Endodermal cell (in vitro differentiated cells): ENCODE results near the gene HSD3B1. TPM values are rescaled to one million over a fixed set of nuclear protein-coding genes. Genes with fewer than 3 reads are reported as not detected.
A peak's percentile ranks its signal among the peaks of the same experiment; 100 is the strongest.

Experiments
- DNase-seq: peaks from one replicate; pipeline ENCODE4 v3.0.0-alpha.2; 2017
- H3K27ac ChIP-seq: 2 replicates; pipeline ENCODE4 v1.5.1; 2013; ENCODE audit warnings: mild to moderate bottlenecking, low read depth, low read length, moderate library complexity
- H3K27me3 ChIP-seq: 2 replicates; pipeline ENCODE4 v1.6.1; 2013; ENCODE audit warnings: mild to moderate bottlenecking, low read length, moderate library complexity; ENCODE audit not compliant: insufficient read depth, control insufficient read depth, poor library complexity, severe bottlenecking
- H3K36me3 ChIP-seq: 2 replicates; pipeline ENCODE4 v1.7.0; 2013; ENCODE audit warnings: mild to moderate bottlenecking, low read length, moderate library complexity; ENCODE audit not compliant: control insufficient read depth, insufficient read depth
- H3K4me1 ChIP-seq: one replicate; pipeline ENCODE4 v1.7.0; 2013; ENCODE audit warnings: low read length; ENCODE audit not compliant: control insufficient read depth, insufficient read depth
- H3K4me3 ChIP-seq: 2 replicates; pipeline ENCODE4 v1.5.1; 2013; ENCODE audit warnings: mild to moderate bottlenecking, low read length, moderate library complexity
- H3K9ac ChIP-seq: 2 replicates; pipeline ENCODE4 v1.6.1; 2013; ENCODE audit warnings: mild to moderate bottlenecking, low read length, moderate library complexity; ENCODE audit not compliant: poor library complexity, severe bottlenecking; ENCODE audit errors: extremely low read depth
- H3K9me3 ChIP-seq: 2 replicates; pipeline ENCODE4 v1.6.1; 2013; ENCODE audit warnings: mild to moderate bottlenecking, low read length, moderate library complexity; ENCODE audit not compliant: control insufficient read depth
- H3K27ac Mint-ChIP-seq: 2 replicates; pipeline ENCODE4 v1.8.0; 2020; ENCODE audit warnings: mixed read lengths
- H3K27me3 Mint-ChIP-seq: 2 replicates; pipeline ENCODE4 v1.8.0; 2021; ENCODE audit warnings: mild to moderate bottlenecking, mixed read lengths; ENCODE audit not compliant: insufficient read depth
- H3K36me3 Mint-ChIP-seq: 2 replicates; pipeline ENCODE4 v1.8.0; 2020; ENCODE audit warnings: low read depth, mixed read lengths
- H3K4me1 Mint-ChIP-seq: 2 replicates; pipeline ENCODE4 v1.8.0; 2020; ENCODE audit warnings: mixed read lengths
- H3K4me3 Mint-ChIP-seq: 2 replicates; pipeline ENCODE4 v1.8.0; 2020; ENCODE audit warnings: mild to moderate bottlenecking, moderate library complexity, mixed read lengths
- H3K9me3 Mint-ChIP-seq: 2 replicates; pipeline ENCODE4 v1.8.0; 2020; ENCODE audit warnings: mild to moderate bottlenecking, mixed read lengths
- WGBS, 2 experiments: methylation state at CpG; one replicate each; pipeline versions ENCODE4 v1.1.5 to v1.1.7; 2013; ENCODE audit warnings: missing lambda C conversion rate in 2 of 2, mixed read lengths in 1 of 2; ENCODE audit not compliant: insufficient coverage in 1 of 2, insufficient read length in 1 of 2; 5-methylcytosine and 5-hydroxymethylcytosine counted together
- total RNA-seq, 2 donors: library from RNA; stranded (reverse); fragmentation: NEBNext Ultra II Directional in 1 of 2; extraction: Animal tissue kit (Norgen Biotek cat#: 25700) in 1 of 2; gene quantifications; 2 replicates in 1 of 2; 3 replicates in 1 of 2; pipeline ENCODE4 v1.2.1, GENCODE V29; 2021
- TF ChIP-seq, protein P1 (sequence below): fragments of 200-600 bp; sonication (generic); conservative IDR thresholded peaks from 2 replicates; pipeline ENCODE4 v1.5.0; 2021; ENCODE audit warnings: antibody characterized with exemption, mild to moderate bottlenecking

The HSD3B1 gene
- total RNA-seq, 2 donors from 2014 or later: not detected

DNA sequence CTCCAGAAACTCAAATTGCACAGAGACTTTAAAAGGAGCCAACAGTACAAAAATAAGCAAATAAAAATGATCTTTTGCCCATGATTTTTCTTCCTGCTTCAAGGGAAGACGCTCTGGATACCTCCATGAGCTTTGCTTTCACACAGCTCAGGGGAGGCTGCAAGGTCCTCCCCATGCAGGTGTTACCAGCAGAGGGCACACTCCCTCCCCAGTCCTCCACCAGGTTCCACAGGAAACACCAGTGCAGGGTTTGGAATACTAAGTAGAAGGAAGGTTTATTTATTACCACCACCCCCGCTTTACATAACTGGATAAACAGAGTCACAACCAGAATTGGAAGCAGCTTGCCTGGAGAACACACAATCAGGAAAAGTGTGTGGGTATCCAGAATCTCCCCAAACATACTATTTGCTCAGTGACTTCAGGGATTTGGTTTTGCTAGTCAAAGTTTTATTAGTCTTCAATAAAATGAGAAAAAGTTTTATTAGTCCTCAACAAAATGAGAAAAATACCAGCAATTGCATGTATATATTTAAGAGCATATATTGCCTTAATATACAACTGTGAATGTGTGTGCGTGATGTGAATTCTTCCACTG is 37.3 kb downstream of the HSD3B1 start:
- Mint-ChIP-seq H3K27ac (no peak overlapping the region), H3K4me1 (no peaks in the 10 kb centered on the region), H3K36me3 (no peaks in the 10 kb centered on the region), H3K9me3 (no peaks in the 10 kb centered on the region), H3K4me3 (no peak overlapping the region), H3K27me3 (peaks cover 2% of the 10 kb centered on the region)
- H3K27me3 ChIP-seq: no peaks in the 10 kb centered on the region
- no peak overlapping the region for H3K27ac ChIP-seq
- H3K9me3 ChIP-seq: no peaks in the 10 kb centered on the region
- no peaks in the 10 kb centered on the region for H3K36me3 ChIP-seq
- 80% methylated on average over 2 of the region's 3 CpGs; no CpG with 5 or more reads in 1 of the 2 experiments for WGBS, 2 experiments
- no peaks in the 10 kb centered on the region for H3K4me1 ChIP-seq
- no peak overlapping the region for H3K9ac ChIP-seq
- TF ChIP-seq, protein P1, sequence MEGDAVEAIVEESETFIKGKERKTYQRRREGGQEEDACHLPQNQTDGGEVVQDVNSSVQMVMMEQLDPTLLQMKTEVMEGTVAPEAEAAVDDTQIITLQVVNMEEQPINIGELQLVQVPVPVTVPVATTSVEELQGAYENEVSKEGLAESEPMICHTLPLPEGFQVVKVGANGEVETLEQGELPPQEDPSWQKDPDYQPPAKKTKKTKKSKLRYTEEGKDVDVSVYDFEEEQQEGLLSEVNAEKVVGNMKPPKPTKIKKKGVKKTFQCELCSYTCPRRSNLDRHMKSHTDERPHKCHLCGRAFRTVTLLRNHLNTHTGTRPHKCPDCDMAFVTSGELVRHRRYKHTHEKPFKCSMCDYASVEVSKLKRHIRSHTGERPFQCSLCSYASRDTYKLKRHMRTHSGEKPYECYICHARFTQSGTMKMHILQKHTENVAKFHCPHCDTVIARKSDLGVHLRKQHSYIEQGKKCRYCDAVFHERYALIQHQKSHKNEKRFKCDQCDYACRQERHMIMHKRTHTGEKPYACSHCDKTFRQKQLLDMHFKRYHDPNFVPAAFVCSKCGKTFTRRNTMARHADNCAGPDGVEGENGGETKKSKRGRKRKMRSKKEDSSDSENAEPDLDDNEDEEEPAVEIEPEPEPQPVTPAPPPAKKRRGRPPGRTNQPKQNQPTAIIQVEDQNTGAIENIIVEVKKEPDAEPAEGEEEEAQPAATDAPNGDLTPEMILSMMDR: peak; percentile 87
- no peak overlapping the region for H3K4me3 ChIP-seq
- peak; percentile 86 for DNase-seq

DNA sequence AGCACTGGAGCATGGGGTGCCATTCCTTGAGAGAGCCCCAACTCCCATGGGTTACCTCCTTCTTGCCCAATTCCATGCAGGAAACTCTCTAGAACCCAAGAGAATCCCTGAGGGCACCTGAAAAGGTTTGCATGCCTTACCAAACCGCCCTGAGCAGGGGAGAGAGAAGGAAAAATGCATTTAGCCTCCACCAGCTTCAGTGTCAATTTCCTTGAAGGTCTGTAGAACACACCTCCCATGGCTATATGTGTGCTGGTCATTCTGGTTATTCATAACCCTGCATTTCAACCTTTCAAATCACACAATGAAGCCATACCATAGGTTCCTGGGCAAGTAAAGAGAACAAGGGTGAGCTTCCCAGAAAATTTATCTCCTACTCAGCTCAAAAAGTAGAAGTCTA is 39.6 kb downstream of the HSD3B1 start:
- no peak overlapping the region for H3K4me3 ChIP-seq
- H3K9me3 ChIP-seq: no peaks in the 10 kb centered on the region
- H3K4me1 ChIP-seq: no peaks in the 10 kb centered on the region
- Mint-ChIP-seq H3K36me3 (no peaks in the 10 kb centered on the region), H3K4me1 (no peaks in the 10 kb centered on the region), H3K27ac (no peak overlapping the region), H3K27me3 (peaks cover 1% of the 10 kb centered on the region), H3K4me3 (no peak overlapping the region), H3K9me3 (no peaks in the 10 kb centered on the region)
- H3K9ac ChIP-seq: no peak overlapping the region
- no peaks in the 10 kb centered on the region for H3K36me3 ChIP-seq
- WGBS, 2 experiments: 86 to 93% methylated on average over 1 of the region's 1 CpG
- H3K27me3 ChIP-seq: no peaks in the 10 kb centered on the region
- no peak overlapping the region for H3K27ac ChIP-seq
- TF ChIP-seq, protein P1: no peak
- DNase-seq: no peak

DNA sequence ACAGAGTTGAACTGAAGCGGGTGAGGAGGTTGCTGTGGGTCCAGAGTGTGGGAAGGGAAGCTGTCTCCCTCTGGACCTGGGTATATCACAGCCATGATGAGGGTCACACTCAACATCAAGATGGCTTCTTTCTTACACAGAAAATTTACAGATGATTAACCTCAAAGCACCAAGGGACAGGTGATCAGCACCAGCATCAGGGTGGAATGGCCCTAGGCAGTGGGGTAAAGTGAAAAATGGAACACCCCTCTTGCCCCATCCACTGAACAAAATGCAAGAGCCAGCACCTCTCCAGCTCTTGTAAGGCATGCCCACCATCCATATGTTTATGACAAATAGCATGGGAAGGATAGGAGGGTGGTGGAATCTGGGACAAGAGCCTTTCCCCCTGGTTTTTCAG is 40.3 kb downstream of the HSD3B1 start:
- H3K4me3 Mint-ChIP-seq: no peak overlapping the region
- H3K27ac ChIP-seq: no peak overlapping the region
- H3K9me3 Mint-ChIP-seq: no peaks in the 10 kb centered on the region
- no peak overlapping the region for H3K4me3 ChIP-seq
- no peak overlapping the region for H3K27ac Mint-ChIP-seq
- TF ChIP-seq, protein P1: no peak
- no peaks in the 10 kb centered on the region for H3K36me3 Mint-ChIP-seq
- no peak for DNase-seq
- H3K9ac ChIP-seq: no peak overlapping the region
- WGBS, 2 experiments: 81 to 100% methylated on average over 1 of the region's 1 CpG
- no peaks in the 10 kb centered on the region for H3K27me3 ChIP-seq
- H3K4me1 Mint-ChIP-seq: no peaks in the 10 kb centered on the region
- H3K27me3 Mint-ChIP-seq: no peaks in the 10 kb centered on the region
- no peaks in the 10 kb centered on the region for H3K36me3 ChIP-seq
- H3K9me3 ChIP-seq: no peaks in the 10 kb centered on the region
- no peaks in the 10 kb centered on the region for H3K4me1 ChIP-seq
